Measurements from ENCODE around the gene TRMT1. TPM values are rescaled to one million over a fixed set of nuclear protein-coding genes. Genes with fewer than 3 reads are reported as not detected.

Gene TRMT1
- total RNA-seq, 4 donors from 2014 or later: 23.2 to 99.4 (median 33.6) TPM

DNA sequence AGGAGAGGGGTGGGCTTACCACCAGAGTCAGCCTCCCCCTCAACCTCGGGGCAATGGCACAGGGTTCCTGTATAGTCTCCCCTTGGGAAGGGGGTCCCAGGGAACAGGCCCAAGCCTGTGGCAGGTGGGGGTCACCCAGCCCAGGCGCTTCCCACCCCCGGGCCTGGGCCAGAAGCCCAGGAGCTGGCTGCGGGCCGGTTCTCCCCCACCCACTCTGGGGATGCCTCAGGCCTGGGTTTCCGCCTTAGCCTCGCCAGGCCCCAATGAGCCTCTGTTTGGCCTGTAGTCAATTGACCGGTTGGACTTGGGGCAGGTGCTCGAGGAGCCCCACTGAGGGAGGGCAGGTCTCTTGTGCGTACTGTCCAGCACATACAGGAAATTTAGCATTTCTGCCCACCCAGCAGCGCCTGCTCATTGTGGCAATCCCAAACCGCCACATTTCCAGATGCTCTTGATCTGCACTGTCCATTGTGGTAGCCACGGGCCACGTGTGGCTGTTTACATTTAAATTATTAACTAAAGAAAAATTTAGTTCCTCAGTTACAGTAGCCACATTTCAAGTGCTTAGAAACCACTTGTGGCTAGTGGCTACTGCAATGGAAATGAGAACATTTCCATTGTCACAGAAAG, 23.8 kb downstream of the TRMT1 start:
- H3K4me3 ChIP-seq: no peak overlapping the region
- H3K9me3 ChIP-seq: no peaks in the 10 kb centered on the region
- no peaks in the 10 kb centered on the region for H3K36me3 ChIP-seq
- intact Hi-C loops (cut with DNase I; ENCODE audit: low total_unique reads): loop anchor here (5.0 kb wide), 1 partner anchor 115 kb away; no protein-coding TSS in a partner anchor
- H3K4me1 ChIP-seq: peaks cover 24 to 50% of the 10 kb centered on the region in 2 donors
- H3K27ac ChIP-seq: peak overlapping the region; percentile 87 to 93
- no peak for TF ChIP-seq POLR2A (IDR thresholded peaks at IDR 0.05)
- TF ChIP-seq, protein P1, sequence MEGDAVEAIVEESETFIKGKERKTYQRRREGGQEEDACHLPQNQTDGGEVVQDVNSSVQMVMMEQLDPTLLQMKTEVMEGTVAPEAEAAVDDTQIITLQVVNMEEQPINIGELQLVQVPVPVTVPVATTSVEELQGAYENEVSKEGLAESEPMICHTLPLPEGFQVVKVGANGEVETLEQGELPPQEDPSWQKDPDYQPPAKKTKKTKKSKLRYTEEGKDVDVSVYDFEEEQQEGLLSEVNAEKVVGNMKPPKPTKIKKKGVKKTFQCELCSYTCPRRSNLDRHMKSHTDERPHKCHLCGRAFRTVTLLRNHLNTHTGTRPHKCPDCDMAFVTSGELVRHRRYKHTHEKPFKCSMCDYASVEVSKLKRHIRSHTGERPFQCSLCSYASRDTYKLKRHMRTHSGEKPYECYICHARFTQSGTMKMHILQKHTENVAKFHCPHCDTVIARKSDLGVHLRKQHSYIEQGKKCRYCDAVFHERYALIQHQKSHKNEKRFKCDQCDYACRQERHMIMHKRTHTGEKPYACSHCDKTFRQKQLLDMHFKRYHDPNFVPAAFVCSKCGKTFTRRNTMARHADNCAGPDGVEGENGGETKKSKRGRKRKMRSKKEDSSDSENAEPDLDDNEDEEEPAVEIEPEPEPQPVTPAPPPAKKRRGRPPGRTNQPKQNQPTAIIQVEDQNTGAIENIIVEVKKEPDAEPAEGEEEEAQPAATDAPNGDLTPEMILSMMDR (IDR thresholded peaks at IDR 0.05): no peak
- peak; percentile 24 to 39 for DNase-seq
- no peaks in the 10 kb centered on the region for H3K27me3 ChIP-seq

GRCh38 chr19:13092158-13092543, 24.4 kb downstream of the TRMT1 start:
- no peaks in the 10 kb centered on the region for H3K27me3 ChIP-seq
- no peak for TF ChIP-seq POLR2A (IDR thresholded peaks at IDR 0.05)
- TF ChIP-seq, protein P1 (IDR thresholded peaks at IDR 0.05): no peak
- H3K27ac ChIP-seq: peak overlapping the region; percentile 87 to 93
- intact Hi-C loops (cut with DNase I; ENCODE audit: low total_unique reads): loop anchor here (5.0 kb wide), 1 partner anchor 115 kb away; no protein-coding TSS in a partner anchor
- no peaks in the 10 kb centered on the region for H3K9me3 ChIP-seq
- no peak for DNase-seq
- H3K4me3 ChIP-seq: no peak overlapping the region
- peaks cover 24 to 50% of the 10 kb centered on the region in 2 donors for H3K4me1 ChIP-seq
- no peaks in the 10 kb centered on the region for H3K36me3 ChIP-seq

GRCh38 chr19:13091400-13092157, 25.0 kb downstream of the TRMT1 start:
- intact Hi-C loops (cut with DNase I; ENCODE audit: low total_unique reads): loop anchor here (5.0 kb wide), 1 partner anchor 114 kb away; no protein-coding TSS in a partner anchor
- Histone ChIP-seq H3K27me3 (no peaks in the 10 kb centered on the region), H3K4me1 (peaks cover 24 to 49% of the 10 kb centered on the region in 2 donors), H3K36me3 (no peaks in the 10 kb centered on the region), H3K9me3 (no peaks in the 10 kb centered on the region), H3K4me3 (no peak overlapping the region), H3K27ac (peak overlapping the region; percentile 87 to 93)
- peak; percentile 81 to 88 for DNase-seq
- TF ChIP-seq, protein P1 (IDR thresholded peaks at IDR 0.05): no peak
- no peak for TF ChIP-seq POLR2A (IDR thresholded peaks at IDR 0.05)

DNA sequence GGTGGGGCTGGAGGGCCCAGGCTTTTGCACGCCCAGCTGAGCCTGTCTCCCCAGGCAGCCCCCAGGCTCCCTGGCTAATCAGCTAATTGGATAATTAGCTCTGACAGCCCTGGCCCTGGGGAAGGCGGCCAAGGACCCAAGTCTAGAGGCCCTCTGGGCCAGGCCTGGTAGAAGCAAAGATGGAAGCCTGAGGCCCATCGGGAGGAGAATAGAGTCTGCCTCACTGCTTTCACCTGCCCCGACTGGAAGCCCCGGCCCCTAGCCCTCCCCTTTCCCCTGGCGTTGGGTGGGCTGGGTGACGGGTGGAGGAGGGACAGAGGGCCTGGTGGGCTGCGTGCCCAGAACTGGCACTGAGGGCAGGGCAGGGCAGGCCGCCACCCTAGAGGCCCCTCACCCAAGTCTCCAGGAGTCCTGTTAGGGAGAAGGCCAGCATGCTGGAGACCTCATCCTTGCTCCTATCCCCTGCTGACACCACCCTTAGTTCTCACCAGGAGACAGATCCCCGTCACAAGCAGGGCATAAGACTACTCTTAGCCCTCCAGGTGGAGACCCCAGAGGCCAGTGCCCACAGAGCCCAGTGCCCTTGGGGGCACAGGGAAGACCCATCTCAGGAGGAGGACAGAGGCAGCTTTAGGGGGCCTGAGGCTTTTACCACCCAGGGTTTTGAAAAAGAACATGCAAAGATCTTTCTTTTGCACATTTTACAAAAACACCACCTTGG, 25.9 kb downstream of the TRMT1 start:
- no peak overlapping the region for H3K4me3 ChIP-seq
- H3K4me1 ChIP-seq: peaks cover 24 to 45% of the 10 kb centered on the region in 2 donors
- intact Hi-C loops (cut with DNase I; ENCODE audit: low total_unique reads): loop anchor here (5.0 kb wide), 1 partner anchor 113 kb away; no protein-coding TSS in a partner anchor
- DNase-seq: no peak
- H3K27ac ChIP-seq: peak overlapping the region; percentile 87 to 93
- H3K36me3 ChIP-seq: no peaks in the 10 kb centered on the region
- H3K9me3 ChIP-seq: no peaks in the 10 kb centered on the region
- TF ChIP-seq POLR2A (IDR thresholded peaks at IDR 0.05): no peak
- TF ChIP-seq, protein P1 (IDR thresholded peaks at IDR 0.05): no peak
- H3K27me3 ChIP-seq: no peaks in the 10 kb centered on the region

Measured in uterus (tissue), 4 donors.